GM21390 (cell line): Measurements from ENCODE around the gene TXNDC2.
"Not testable (repeated sequence)": the region's sequence is repeated elsewhere in the genome, so short reads cannot be mapped to it uniquely, and the experiment has no call there.

Experiments used
- ATAC-seq: cut with Tn5 transposase; IDR thresholded peaks from one replicate; pipeline ENCODE4 v1.9.1; 2021; ENCODE audit not compliant: unreplicated experiment

Gene TXNDC2

GRCh38 chr18:9885170-9886004, at the start of gene TXNDC2:
TXNDC2 (plus strand) TSS chr18:9885973; CDS start chr18:9886681, 708 bp downstream.
- ATAC-seq: no peak

- no peak for ATAC-seq
Measured at GRCh38 chr18:9838144-9838877, 47.5 kb upstream of the TXNDC2 start.

- ATAC-seq: no peak
Measured at GRCh38 chr18:9839211-9839610, 46.6 kb upstream of the TXNDC2 start.

GRCh38 chr18:9839853-9840252, 45.9 kb upstream of the TXNDC2 start:
- ATAC-seq: no peak

GRCh38 chr18:9841752-9842151, 44.0 kb upstream of the TXNDC2 start:
- no peak for ATAC-seq

GRCh38 chr18:9842448-9842847, 43.3 kb upstream of the TXNDC2 start:
- ATAC-seq: no peak

GRCh38 chr18:9845256-9845655, 40.5 kb upstream of the TXNDC2 start:
- no peak for ATAC-seq

GRCh38 chr18:9846162-9846925, 39.4 kb upstream of the TXNDC2 start:
- ATAC-seq: no peak

- ATAC-seq: no peak
Measured at GRCh38 chr18:9848170-9848879, 37.4 kb upstream of the TXNDC2 start.

GRCh38 chr18:9849407-9850283, 36.1 kb upstream of the TXNDC2 start:
- ATAC-seq: no peak

- no peak for ATAC-seq
Measured at GRCh38 chr18:9850309-9850708, 35.5 kb upstream of the TXNDC2 start.

GRCh38 chr18:9851511-9851910, 34.3 kb upstream of the TXNDC2 start:
- ATAC-seq: no peak

- ATAC-seq: no peak
Measured at GRCh38 chr18:9852266-9853081, 33.3 kb upstream of the TXNDC2 start.

- ATAC-seq: no peak
Measured at GRCh38 chr18:9854801-9855676, 30.7 kb upstream of the TXNDC2 start.

- no peak for ATAC-seq
Measured at GRCh38 chr18:9855681-9856080, 30.1 kb upstream of the TXNDC2 start.

- no peak for ATAC-seq
Measured at GRCh38 chr18:9856092-9856491, 29.7 kb upstream of the TXNDC2 start.

GRCh38 chr18:9857479-9857998, 28.2 kb upstream of the TXNDC2 start:
- ATAC-seq: not testable (repeated sequence)

- no peak for ATAC-seq
Measured at GRCh38 chr18:9858642-9859041, 27.1 kb upstream of the TXNDC2 start.
